ENCODE data around the gene SUSD5. TPM values are rescaled to one million over a fixed set of nuclear protein-coding genes. Genes with fewer than 3 reads are reported as not detected.
A peak's percentile ranks its signal among the peaks of the same experiment; 100 is the strongest.
"Not testable (repeated sequence)": the region's sequence is repeated elsewhere in the genome, so short reads cannot be mapped to it uniquely, and the experiment has no call there.

SUSD5 gene
- total RNA-seq, 1 donor from 2014 or later: 15.8 TPM

GRCh38 chr3:33201195-33201594 lies 17.4 kb downstream of the SUSD5 start:
- no peak for DNase-seq (ENCODE audit: extremely low read depth, low read depth, low spot score)

DNA sequence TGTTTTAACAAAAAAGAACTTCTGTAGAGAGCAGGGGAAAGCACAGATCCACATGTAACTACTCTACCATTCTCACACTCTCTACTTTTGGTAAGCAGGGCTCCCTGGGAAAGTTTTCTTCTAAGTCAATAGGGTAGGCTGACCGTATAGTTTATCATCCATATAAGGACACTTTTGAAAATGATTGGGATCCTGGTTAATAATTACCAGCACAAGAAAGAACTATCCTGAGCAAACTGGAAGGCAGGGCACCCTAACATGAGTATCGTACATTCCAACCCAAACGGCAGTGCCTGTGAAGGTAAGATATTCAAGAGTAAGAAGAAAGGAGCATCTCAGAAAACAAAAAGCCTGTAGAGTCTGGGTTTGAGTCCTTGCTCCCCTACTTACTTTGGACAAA lies 22.1 kb downstream of the SUSD5 start:
- no peak for DNase-seq (ENCODE audit: extremely low read depth, low read depth, low spot score)

DNA sequence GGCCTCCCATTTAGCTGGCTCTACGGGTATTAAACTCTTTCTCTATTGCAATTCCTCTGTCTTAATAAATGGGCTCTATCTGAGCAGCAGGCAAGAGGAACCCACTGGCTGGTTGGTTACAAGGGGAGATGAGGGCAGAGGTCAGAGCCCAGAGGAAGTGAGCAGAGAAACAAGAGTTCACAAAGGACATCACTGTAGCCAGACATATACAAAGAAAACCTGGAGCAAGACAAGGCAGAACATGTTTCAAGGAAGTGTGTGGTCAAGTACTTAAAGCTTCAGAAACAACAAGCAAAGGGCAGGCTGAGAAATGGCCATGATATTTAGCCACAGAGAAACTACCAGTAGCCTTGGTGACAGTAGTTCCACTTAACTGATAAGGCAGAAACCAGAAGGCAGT lies 24.3 kb downstream of the SUSD5 start:
- DNase-seq (ENCODE audit: extremely low read depth, low read depth, low spot score): no peak

DNA sequence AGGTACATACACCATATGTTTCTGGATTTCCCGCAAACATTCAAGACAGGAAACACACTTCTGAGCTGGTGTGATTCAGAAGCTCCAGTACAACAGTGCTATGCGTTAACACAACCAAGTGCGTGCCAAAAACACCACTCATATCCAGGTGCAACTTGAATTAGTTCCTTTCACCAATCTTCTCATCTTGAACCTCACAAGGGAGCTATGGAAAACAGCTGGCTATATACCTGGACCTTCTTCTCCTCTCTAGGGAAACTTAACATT lies 31.3 kb downstream of the SUSD5 start:
- DNase-seq (ENCODE audit: extremely low read depth, low read depth, low spot score): no peak

DNA sequence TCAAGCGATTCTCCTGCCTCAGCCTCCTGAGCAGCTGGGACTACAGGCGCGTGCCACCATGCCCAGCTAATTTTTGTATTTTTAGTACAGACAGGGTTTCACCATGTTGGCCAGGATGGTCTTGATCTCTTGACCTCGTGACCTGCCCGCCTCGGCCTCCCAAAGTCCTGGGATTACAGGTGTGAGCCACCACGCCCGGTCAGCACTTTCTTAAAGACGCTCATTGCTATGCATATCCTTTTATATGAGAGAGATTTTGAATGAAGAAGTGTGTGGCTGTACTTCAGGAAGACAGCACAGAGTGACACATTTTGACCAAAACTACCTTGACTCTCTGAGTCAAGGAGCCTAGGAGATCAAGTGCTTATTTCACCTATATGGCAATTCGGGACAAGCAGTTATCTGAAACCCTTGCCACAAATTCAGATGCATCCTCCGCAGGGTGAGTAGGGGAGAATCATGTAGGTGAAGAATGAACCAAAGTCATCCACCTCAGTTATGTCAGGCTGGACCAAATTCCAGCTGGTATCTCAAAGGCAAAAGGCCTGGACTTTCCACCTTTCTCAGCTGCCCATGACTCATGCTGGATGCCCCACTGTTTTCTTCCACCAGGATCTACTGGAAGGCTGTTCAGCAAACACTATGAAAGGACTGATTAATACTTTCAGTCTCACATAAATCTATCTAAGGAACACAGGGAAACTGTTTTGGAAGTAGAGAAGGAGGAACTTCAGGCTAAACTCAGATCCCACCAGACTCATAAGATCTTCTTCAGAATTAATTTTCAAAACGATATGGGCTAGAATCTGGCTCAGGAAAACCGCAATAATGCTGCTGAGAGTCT lies 31.9 kb downstream of the SUSD5 start:
- DNase-seq (ENCODE audit: extremely low read depth, low read depth, low spot score): peak; percentile 93

DNA sequence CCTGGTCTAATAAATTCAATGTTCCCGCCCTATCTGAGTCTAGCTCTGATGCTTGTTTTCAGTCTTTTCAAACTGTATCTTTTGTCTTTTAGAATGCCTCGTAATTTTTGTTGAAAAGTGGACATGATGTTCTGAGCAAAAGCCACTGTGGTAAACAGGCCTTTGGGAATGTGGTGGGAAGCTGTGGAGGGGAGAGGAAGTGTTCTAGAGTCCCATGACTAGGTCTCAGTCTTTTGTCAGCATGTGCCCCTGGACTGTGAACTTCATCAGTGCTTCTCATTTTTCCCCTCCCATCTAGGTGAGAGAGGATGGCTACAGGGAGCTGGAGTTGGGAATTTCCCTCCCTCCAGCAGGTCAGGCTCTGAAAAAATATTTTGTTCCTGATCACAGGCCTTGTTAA lies 33.7 kb downstream of the SUSD5 start:
- no peak for DNase-seq (ENCODE audit: extremely low read depth, low read depth, low spot score)

DNA sequence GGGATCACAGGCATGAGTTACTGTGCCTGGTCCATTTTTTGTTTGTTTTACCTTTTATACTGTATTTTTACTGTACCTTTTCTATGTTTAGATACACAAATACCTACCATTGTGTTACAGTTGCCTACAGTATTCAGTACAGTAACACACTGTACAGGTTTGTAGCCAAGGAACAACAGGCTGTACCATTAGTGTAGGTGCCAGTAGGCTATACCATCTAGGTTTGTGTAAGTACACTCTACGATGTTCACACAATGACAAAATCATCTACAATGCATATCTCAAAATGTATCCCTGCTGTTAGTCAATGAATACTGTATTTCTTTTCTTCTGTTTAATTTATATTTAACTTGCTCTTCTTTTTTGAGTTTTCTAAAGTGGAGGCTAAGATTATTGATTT lies 37.0 kb downstream of the SUSD5 start:
- not testable (repeated sequence) for DNase-seq (ENCODE audit: extremely low read depth, low read depth, low spot score)

- no peak for DNase-seq (ENCODE audit: extremely low read depth, low read depth, low spot score)
Measured at GRCh38 chr3:33181229-33181628, 37.4 kb downstream of the SUSD5 start.

GRCh38 chr3:33179132-33179531 lies 39.5 kb downstream of the SUSD5 start:
- no peak for DNase-seq (ENCODE audit: extremely low read depth, low read depth, low spot score)

GRCh38 chr3:33174711-33175414 lies 43.7 kb downstream of the SUSD5 start:
- no peak for DNase-seq (ENCODE audit: extremely low read depth, low read depth, low spot score)

DNA sequence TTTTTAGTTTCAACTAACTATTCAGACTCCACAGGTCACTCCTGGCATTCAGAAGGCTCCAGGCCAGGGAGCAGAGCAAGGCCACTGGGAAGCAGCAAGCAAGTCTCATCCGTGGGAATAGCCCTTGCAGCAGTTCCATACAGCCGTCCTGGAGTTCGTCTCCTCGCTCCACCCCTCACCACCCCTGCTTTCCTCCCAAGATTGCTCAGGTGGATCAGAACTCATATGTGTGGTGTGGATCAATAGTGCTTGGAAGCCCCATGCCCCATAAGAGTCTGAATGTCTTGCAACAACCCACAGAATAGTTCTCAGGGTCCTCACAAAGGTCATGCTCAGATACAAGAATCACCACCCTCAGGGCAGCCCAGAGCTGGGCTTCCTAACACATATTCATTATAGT lies 44.5 kb downstream of the SUSD5 start:
- no peak for DNase-seq (ENCODE audit: extremely low read depth, low read depth, low spot score)

DNA sequence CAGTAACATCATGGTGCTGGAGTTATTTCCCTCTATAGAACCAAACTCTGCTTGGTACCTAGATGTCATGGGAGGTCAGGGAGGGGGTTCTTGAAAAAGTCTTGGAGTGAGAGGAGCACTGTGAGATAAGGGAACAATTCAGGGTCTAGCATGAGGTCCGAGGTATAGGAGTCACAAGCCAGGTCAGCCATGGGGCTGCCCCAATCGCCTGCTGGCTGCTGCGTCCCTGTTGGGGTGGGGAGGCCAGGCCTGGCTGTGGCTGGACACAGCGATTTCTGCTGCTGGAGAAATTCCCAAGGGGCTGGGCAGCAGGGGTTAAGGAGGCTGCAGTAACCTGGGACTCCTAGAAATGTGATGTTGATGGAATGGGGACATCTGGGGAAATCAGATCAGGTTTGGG lies 44.9 kb downstream of the SUSD5 start:
- no peak for DNase-seq (ENCODE audit: extremely low read depth, low read depth, low spot score)

DNA sequence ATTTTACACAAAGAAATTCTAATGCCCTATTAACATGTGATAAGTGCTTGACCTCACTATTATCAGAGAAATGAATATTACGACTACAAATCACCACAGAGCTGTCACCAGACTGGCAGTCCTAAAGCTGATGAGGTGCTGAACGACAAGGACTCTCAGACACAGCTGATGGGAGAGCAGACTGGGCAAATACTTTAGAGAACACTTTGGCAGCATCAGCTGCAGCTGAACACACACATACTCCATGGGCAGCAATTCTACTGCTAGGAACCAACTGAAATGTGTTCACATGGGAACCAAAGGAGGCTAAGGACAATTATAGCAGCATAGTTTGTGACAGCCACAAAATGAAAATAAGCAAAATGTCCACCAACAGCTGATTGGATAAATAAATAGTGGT lies 45.5 kb downstream of the SUSD5 start:
- DNase-seq (ENCODE audit: extremely low read depth, low read depth, low spot score): no peak

- no peak for DNase-seq (ENCODE audit: extremely low read depth, low read depth, low spot score)
Measured at GRCh38 chr3:33171580-33171979, 47.0 kb downstream of the SUSD5 start.

- DNase-seq (ENCODE audit: extremely low read depth, low read depth, low spot score): no peak
Measured at GRCh38 chr3:33170531-33170930, 48.1 kb downstream of the SUSD5 start.

DNA sequence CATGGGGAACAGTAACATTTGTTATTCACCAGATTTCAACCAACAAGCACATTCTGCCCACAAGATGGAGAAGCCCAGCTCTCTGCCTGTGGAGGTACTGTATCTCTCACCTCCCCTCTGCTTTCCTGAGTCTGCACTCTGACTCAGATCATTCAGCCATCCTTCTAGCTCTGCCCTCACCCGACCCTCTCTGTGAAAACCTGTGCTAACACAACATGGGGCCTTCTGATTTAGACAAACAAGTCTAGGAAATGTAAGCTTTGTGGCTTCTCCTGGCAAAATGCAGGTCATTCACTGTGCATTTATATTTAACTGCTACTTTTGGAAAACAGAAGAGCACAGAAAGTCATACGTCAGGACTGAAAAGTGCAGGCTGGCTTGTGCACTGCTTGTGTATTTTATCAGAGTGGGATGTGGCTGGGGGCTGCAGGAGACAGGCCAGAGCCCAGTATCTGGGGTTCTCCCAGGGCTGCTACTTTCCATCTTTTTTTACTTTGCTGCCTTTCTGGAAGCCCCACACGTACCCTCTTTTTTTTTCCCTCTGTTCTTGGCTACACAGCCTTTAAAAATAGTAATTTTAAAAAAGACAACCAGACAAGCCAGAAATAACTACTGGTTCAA lies 50.8 kb downstream of the SUSD5 start:
- no peak for DNase-seq (ENCODE audit: extremely low read depth, low read depth, low spot score)

DNA sequence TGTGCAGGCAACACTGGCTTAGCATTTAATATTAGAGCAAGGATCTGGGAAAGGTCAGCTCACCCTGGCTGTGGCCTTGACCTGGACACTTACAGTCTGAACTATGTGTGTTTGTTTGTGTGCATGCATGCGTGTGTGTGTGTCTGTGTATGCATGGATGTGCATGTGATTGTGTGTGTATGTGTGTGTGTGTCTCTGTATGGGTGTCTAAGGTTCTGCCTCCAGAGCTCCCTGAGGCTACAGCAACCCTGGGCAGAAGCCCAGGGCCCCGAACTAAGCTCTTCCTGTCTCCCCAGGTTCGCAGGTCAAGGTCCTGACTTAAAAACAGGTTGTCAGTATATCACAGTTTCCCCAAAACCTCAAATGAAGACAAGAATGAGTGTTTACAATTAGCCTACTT lies 51.3 kb downstream of the SUSD5 start:
- no peak for DNase-seq (ENCODE audit: extremely low read depth, low read depth, low spot score)

DNA sequence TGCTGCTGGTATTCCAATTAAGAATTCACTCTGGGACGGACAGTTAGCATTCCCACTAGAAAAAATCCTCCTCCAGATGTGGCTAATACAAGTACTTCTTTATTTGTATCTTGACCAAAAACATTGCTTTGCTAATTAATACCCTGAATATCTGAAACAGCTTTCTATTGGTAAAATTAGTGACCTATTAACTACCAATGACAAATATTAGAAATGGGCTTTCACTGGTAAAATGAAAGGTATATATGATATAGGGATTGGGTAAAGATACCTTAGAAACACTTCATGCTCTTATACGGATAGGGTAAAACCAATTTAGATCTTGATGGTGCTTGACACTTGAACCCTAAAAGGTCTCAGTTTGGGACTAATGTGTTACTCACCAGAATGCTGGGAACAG lies 52.5 kb downstream of the SUSD5 start:
- DNase-seq (ENCODE audit: extremely low read depth, low read depth, low spot score): no peak

DNA sequence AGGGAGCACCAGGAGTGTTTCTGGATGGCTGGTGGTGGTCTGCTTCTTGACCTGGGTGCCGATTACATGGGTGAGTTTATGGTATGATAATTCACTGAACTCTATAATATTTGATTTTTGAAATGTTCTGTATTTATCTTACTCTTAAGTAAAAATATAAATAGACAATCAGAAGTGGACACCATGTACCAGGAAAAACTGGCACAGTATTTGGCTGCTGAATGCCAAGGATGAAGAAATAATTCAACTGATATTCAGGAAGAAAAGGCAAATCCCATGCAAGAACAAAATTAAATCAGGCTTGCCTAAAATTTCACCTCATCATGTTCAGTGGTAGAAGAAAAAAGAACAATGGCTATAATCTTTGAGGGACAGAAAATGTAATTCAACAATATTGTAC lies 53.2 kb downstream of the SUSD5 start:
- DNase-seq (ENCODE audit: extremely low read depth, low read depth, low spot score): no peak

GRCh38 chr3:33162621-33163020 lies 56.0 kb downstream of the SUSD5 start:
- DNase-seq (ENCODE audit: extremely low read depth, low read depth, low spot score): not testable (repeated sequence)

DNA sequence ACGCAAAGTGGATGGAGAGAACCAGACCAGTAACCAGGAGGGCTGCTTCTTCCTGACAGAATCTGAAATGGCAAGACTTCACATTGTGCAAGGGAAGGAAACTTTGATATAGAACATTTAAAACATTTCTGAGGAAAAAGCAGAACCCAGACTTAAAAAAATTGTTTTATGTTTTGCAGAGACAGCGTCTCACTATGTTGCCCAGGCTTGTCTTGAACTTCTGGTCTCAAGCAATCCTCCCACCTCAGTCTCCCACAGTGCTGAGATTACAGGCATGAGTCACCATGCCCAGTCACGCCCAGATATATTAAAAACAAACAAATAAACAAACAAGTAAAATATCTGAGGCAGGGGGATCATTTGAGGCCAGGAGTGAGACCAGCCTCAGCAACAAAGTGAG lies 58.6 kb downstream of the SUSD5 start:
- DNase-seq (ENCODE audit: extremely low read depth, low read depth, low spot score): no peak

GRCh38 chr3:33159234-33159633 lies 59.4 kb downstream of the SUSD5 start:
- DNase-seq (ENCODE audit: extremely low read depth, low read depth, low spot score): no peak

Measured in glomerular endothelial cell (primary cell).